Stimulated activated CD4-positive, alpha-beta T cell treated with anti-CD3 and anti-CD28 coated beads, Interleukin-4, amount 100 ng/mL, for 48 hours (primary cell): ENCODE data around the gene CALCA.

Source experiments
- DNase-seq, 2 donors: peaks; one replicate each; pipeline ENCODE4 v3.0.0-alpha.2; 2020; ENCODE audit warnings: low read depth in 2 of 2

The CALCA gene

GRCh38 chr11:14949437-14950147 is 22.6 kb downstream of the CALCA start:
- no peak for DNase-seq

DNA sequence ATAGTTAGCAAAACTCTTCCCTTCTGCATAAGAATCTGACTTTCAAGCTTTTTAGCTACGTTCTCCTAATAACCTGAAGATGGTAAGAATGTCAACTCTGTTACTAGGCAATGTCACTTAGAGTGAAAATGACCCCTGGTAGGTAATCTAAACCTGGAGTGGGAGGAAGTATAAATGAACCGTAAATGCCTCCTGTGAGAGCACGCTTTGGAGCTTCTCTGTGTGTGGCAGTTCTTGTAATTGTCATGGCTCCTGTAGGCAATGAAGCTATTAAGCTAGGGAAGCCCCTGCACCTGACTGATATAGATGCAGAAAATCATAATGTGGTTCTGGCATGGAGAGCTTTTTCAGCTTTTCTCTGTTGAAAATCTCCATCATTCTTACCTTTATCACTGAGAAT is 29.4 kb downstream of the CALCA start:
- DNase-seq = no peak

DNA sequence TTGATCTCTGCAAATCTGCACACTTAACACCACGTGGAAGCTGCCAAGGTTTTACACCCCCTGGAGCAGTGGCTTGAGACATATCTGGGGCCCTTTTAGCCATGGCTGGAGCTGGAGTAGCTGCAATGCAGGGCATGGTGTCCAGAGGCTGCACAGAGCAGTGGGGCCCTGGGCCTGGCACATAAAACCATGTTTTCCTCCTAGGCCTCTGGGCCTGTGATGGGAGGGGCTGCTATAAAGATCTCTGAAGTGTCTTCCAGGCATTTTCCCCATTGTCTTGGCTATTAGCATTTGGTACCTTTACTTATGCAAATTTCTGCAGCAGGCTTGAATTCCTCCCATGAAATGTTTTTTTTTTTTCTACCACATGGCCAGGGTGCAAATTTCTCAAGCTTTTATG is 33.2 kb downstream of the CALCA start:
- no peak for DNase-seq

DNA sequence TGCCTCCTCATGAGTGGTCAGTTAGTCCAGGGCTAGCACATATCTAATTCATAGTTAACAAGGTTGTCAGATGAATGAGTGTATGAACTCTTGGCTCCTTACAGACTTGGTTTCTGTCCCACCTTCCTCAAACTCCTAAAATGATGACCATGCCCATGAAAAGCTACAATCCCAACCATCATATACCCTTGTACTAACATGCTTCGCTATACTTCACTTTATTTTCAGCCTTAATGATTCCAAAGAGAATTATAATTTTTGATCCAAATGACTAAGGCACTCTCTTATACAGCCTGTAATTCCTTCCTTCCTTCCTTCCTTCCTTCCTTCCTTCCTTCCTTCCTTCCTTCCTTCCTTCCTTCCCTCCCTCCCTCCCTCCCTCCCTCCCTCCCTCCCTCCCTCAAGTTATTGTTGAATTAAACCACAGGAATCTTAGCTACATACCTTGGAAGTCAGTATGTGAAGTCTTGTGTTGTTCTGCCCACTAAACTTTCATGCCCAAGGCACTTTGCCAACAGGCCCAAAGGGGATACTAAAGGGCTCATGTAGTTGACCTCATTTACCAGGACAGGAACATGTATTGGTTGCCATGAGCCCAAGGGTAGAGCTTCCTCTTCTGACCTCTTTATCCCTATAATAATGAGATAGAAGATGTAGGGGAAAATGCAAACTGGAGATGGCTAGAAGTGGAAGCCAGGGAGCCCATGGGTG is 37.4 kb downstream of the CALCA start:
- no peak for DNase-seq

DNA sequence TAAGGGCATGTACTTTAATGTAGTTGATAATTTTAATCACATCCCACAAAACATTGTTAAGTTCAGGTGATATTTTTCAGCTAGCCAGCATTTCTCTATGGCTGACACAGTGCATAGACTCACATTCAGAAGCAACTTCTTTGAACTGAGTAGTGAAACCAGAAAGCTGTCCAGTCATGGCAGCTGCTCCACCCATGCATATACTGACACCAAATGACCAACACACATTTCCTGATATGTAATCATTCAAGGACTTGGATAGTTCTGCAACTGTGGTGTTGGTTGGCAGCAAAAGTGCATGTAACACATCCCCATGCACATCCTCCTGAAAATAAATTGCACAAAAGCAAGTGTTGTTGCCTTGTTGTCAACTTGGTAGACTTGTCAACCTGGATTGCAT is 39.7 kb downstream of the CALCA start:
- DNase-seq = no peak

DNA sequence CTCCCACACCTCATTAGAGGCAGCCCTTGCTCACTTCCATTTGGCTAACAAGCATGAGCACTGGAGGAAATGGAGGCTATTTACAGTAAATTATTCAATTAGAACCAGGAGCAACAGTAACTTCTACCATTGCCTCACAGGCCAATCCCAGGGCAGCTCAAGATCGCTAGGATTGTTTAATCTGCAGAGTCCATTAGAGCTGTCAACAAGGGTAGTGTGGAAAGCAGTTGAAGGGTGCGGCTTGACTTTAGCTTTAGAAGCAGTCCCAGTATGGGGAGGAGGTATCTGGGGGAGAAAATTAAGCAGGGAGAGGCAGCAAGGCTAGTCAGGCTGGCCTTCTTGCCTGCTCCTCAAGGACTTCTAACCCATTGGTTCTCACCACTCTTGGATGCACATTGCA is 41.8 kb downstream of the CALCA start:
- DNase-seq = no peak

- no peak for DNase-seq
These were observed 45.0 kb downstream of the CALCA start for GRCh38 chr11:14927146-14927545.

DNA sequence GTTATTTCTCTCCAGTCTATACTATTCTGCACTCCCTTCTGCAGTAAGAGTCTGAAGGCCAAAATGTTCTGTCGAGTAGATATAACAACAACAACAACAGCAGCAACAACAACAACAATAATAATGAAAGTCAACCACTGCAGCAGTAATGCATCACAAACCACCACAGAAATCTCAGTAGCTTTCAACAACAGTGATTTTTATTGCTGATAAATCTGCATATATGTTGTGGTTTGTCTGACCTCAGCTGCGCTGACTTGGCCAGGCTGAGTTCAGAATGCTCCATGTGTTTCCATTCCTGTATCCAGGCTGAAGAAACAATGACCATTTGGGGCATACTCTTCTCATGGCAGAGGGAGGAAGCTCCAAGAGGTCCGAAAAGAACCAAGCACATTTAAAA is 47.8 kb downstream of the CALCA start:
- DNase-seq = no peak
